22Rv1 (cell line): ENCODE measurements around the gene AMY2A.
"Not testable (repeated sequence)": the region's sequence is repeated elsewhere in the genome, so short reads cannot be mapped to it uniquely, and the experiment has no call there.

Experiments used
- H3K27ac ChIP-seq: fragments of 450-650 bp; 2 replicates; pipeline ENCODE4 v1.5.1; 2017

The AMY2A gene

GRCh38 chr1:103650889-103651288, 33.7 kb downstream of the AMY2A start:
- H3K27ac ChIP-seq = not testable (repeated sequence)

GRCh38 chr1:103654133-103654532, 36.9 kb downstream of the AMY2A start:
- H3K27ac ChIP-seq = not testable (repeated sequence)

- not testable (repeated sequence) for H3K27ac ChIP-seq
Measured at GRCh38 chr1:103655460-103655859, 38.2 kb downstream of the AMY2A start, which contains the start of gene AMY1A. Gene AMY1A (plus strand): TSS chr1:103655760. CDS start chr1:103656331, 571 bp downstream.
